Liver (tissue), 9 donors: ENCODE data around the gene LYRM1. TPM values are rescaled to one million over a fixed set of nuclear protein-coding genes. Genes with fewer than 3 reads are reported as not detected.

Source experiments
- DNase-seq: peaks from one replicate; pipeline ENCODE4 v3.0.0-alpha.2; 2017; ENCODE audit warnings: low spot score
- H3K27ac ChIP-seq, 2 donors: one replicate each; pipeline ENCODE4 v1.7.0; 2013; ENCODE audit warnings: inconsistent platforms in 2 of 2, low read length in 2 of 2, control low read depth in 1 of 2, low read depth in 1 of 2, mild to moderate bottlenecking in 1 of 2
- H3K27me3 ChIP-seq, 4 donors: one replicate each; pipeline versions ENCODE4 v1.6.1 to v1.7.0; 2013; ENCODE audit warnings: low read length in 3 of 4, inconsistent platforms in 1 of 4, mild to moderate bottlenecking in 1 of 4, moderate library complexity in 1 of 4; ENCODE audit not compliant: control insufficient read depth in 4 of 4, insufficient read depth in 4 of 4
- H3K36me3 ChIP-seq, 4 donors: one replicate each; pipeline versions ENCODE4 v1.6.1 to v1.7.0; 2013; ENCODE audit warnings: low read length in 3 of 4, mild to moderate bottlenecking in 3 of 4, low read depth in 1 of 4, moderate library complexity in 1 of 4; ENCODE audit not compliant: control insufficient read depth in 4 of 4, insufficient read depth in 3 of 4
- H3K4me1 ChIP-seq, 4 donors: one replicate each; pipeline versions ENCODE4 v1.6.1 to v1.7.0; 2013; ENCODE audit warnings: low read length in 3 of 4, mild to moderate bottlenecking in 3 of 4, moderate library complexity in 1 of 4; ENCODE audit not compliant: control insufficient read depth in 4 of 4, insufficient read depth in 4 of 4
- H3K4me3 ChIP-seq, 3 donors: one replicate each; pipeline versions ENCODE4 v1.6.1 to v1.7.0; 2013; ENCODE audit warnings: low read length in 3 of 3, control low read depth in 1 of 3, low read depth in 1 of 3, mild to moderate bottlenecking in 1 of 3
- H3K9ac ChIP-seq, 2 donors: one replicate each; pipeline ENCODE4 v1.7.0; 2013; ENCODE audit warnings: low read length in 2 of 2, mild to moderate bottlenecking in 2 of 2, moderate library complexity in 2 of 2, control low read depth in 1 of 2, low read depth in 1 of 2
- H3K9me3 ChIP-seq, 4 donors: one replicate each; pipeline versions ENCODE4 v1.6.1 to v1.7.0; 2013; ENCODE audit warnings: low read length in 3 of 4; ENCODE audit not compliant: control insufficient read depth in 4 of 4
- ATF3 ChIP-seq: IDR thresholded peaks from 2 replicates; pipeline ENCODE4 v1.6.1; 2016; ENCODE audit warnings: antibody characterized with exemption
- EGR1 ChIP-seq, 2 donors: IDR thresholded peaks; 2 replicates each; pipeline ENCODE4 v1.6.1; 2016 to 2018; ENCODE audit warnings: antibody characterized with exemption in 2 of 2, low read depth in 2 of 2
- FOXA1 ChIP-seq: IDR thresholded peaks from 2 replicates; pipeline ENCODE4 v1.6.1; 2016; ENCODE audit warnings: antibody characterized with exemption
- FOXA2 ChIP-seq: IDR thresholded peaks from 2 replicates; pipeline ENCODE4 v1.6.1; 2016; ENCODE audit warnings: antibody characterized with exemption
- GABPA ChIP-seq, 2 donors: IDR thresholded peaks in 1 of 2; conservative IDR thresholded peaks in 1 of 2; 2 replicates each; pipeline ENCODE4 v1.6.1; 2016; ENCODE audit warnings: antibody characterized with exemption in 2 of 2, mild to moderate bottlenecking in 1 of 2, moderate library complexity in 1 of 2
- HNF4A ChIP-seq, 2 donors: conservative IDR thresholded peaks; 2 replicates each; pipeline ENCODE4 v1.6.1; 2016; ENCODE audit warnings: antibody characterized with exemption in 2 of 2, mild to moderate bottlenecking in 2 of 2
- HNF4G ChIP-seq: IDR thresholded peaks from 2 replicates; pipeline ENCODE4 v1.6.1; 2016; ENCODE audit warnings: antibody characterized with exemption
- JUND ChIP-seq, 2 donors: IDR thresholded peaks; 2 replicates each; pipeline ENCODE4 v1.6.1; 2016; ENCODE audit warnings: antibody characterized with exemption in 2 of 2
- RAD21 ChIP-seq, 2 donors: IDR thresholded peaks; 2 replicates each; pipeline ENCODE4 v1.6.1; 2016; ENCODE audit warnings: antibody characterized with exemption in 2 of 2, mild to moderate bottlenecking in 2 of 2
- RXRA ChIP-seq, 2 donors: IDR thresholded peaks; 2 replicates each; pipeline ENCODE4 v1.6.1; 2017 to 2018; ENCODE audit warnings: antibody characterized with exemption in 2 of 2, mild to moderate bottlenecking in 1 of 2
- SP1 ChIP-seq: IDR thresholded peaks from 2 replicates; pipeline ENCODE4 v1.6.1; 2018; ENCODE audit warnings: antibody characterized with exemption, mild to moderate bottlenecking
- TAF1 ChIP-seq: conservative IDR thresholded peaks from 2 replicates; pipeline ENCODE4 v1.6.1; 2016; ENCODE audit warnings: antibody characterized with exemption, mild to moderate bottlenecking
- YY1 ChIP-seq: IDR thresholded peaks from 2 replicates; pipeline ENCODE4 v1.6.1; 2016; ENCODE audit warnings: antibody characterized with exemption, mild to moderate bottlenecking
- ZBTB33 ChIP-seq: IDR thresholded peaks from 2 replicates; pipeline ENCODE4 v1.6.1; 2016; ENCODE audit warnings: antibody characterized with exemption
- WGBS: extraction: QIAGEN DNeasy Blood & Tissue Kit; methylation state at CpG from one replicate; pipeline ENCODE4 v1.1.7; 2013; 5-methylcytosine and 5-hydroxymethylcytosine counted together
- polyA plus RNA-seq, 2 donors: library from polyadenylated mRNA; stranded (reverse) in 1 of 2; unstranded in 1 of 2; fragments of 200-250 nt in 1 of 2; fragments of >200 nt in 1 of 2; fragmentation: Nextera tagmentation in 1 of 2; extraction: Ambion mirVana in 1 of 2; gene quantifications; one replicate each; pipeline versions ENCODE4 v1.2.1 to v1.2.3, GENCODE V29; 2013 to 2015
- total RNA-seq, 2 donors: library from RNA; depleted of rRNA; stranded (reverse); fragments of >200 nt; gene quantifications; one replicate each; pipeline ENCODE4 v1.2.3, GENCODE V29; 2014
- TF ChIP-seq, protein P1 (sequence below): IDR thresholded peaks from 2 replicates; pipeline ENCODE4 v1.6.1; 2016; ENCODE audit warnings: antibody characterized with exemption, mild to moderate bottlenecking
- donor health status: healthy.
- donor health status: healthy.
- donor health status: healthy.
- donor health status: healthy.
- donor health status: healthy.

The LYRM1 gene
- total and polyA plus RNA-seq, 4 donors = 33.2 to 57.3 (median 50.8) TPM

DNA sequence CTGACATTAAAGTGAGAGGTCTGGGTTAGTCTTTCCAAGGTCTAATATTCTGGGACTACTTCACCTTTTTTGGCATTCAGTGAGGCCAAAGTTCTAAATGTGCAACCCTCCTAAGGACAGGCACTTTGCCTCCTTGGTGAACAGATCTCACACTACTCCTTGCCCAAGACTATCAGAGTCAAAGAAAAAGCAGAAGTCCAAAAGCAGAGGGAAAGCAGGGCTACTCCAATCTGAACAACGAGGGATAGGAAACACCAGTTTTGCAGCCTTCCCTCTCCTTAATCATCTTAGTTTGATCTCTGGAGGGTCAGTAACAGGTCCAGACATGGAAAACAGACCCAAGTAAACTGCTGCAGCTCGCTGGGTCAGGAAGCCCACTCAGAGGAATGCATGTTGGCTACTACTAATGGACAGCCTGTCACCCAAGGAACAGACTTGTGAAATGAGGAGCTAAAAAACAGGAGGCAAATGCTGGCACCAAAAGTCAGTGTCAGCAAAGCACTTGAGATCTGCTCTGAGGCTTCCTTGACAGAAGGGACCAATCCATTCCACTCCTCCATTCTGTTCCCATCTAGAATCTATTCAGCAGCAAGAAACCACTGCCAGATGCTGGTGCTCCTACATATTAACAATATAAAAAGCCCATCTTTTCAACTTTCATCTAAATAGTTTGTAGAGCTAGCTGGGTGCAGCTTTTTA is 30.3 kb upstream of the LYRM1 start:
- TF ChIP-seq TAF1 = no peak
- no peak for TF ChIP-seq SP1
- no peak for TF ChIP-seq FOXA2
- TF ChIP-seq ZBTB33 = no peak
- TF ChIP-seq FOXA1 = no peak
- no peak for TF ChIP-seq HNF4G
- no peak for TF ChIP-seq RAD21 (IDR thresholded peaks at IDR 0.05)
- TF ChIP-seq EGR1 (IDR thresholded peaks at IDR 0.05; ENCODE audit: low read depth in 2 of 2) = no peak
- no peak for TF ChIP-seq HNF4A (conservative IDR thresholded peaks at IDR 0.05)
- no peak for TF ChIP-seq GABPA (IDR thresholded peaks at IDR 0.05 in 1 of 2, conservative IDR thresholded peaks at IDR 0.05 in 1 of 2)
- no peak for TF ChIP-seq RXRA (IDR thresholded peaks at IDR 0.05)
- TF ChIP-seq ATF3 = no peak
- Histone ChIP-seq H3K9me3 (no peaks in the 10 kb centered on the region), H3K36me3 (no peaks in the 10 kb centered on the region), H3K9ac (no peak overlapping the region), H3K27me3 (no peaks in the 10 kb centered on the region), H3K27ac (no peak overlapping the region), H3K4me3 (no peak overlapping the region), H3K4me1 (peaks cover 11 to 91% (median 68%) of the 10 kb centered on the region in 4 donors)
- WGBS = 80% methylated on average over 2 of the region's 2 CpGs
- DNase-seq = no peak

DNA sequence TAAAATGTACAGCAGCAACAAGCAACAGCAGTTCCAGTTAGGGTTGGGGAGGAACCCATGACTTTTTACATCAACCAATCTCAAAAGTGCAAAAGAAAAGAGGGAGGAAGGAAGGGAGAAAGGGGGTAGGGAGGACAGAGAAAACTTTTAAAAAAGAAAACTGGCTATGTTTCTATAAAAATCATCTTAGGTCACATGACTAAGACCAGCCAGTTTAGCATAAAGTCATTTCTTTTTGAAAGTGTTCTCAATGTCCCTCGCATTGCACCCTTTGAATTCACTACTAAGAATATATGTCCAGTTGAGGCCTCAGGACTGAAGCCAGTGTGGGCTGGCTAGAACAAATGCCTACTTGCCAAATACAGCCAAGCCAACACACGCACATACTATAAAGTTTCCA is 29.3 kb upstream of the LYRM1 start:
- no peak for DNase-seq
- no peak for TF ChIP-seq ZBTB33
- TF ChIP-seq ATF3 = no peak
- no peak for TF ChIP-seq JUND (IDR thresholded peaks at IDR 0.05)
- TF ChIP-seq EGR1 (IDR thresholded peaks at IDR 0.05; ENCODE audit: low read depth in 2 of 2) = no peak
- TF ChIP-seq, protein P1, sequence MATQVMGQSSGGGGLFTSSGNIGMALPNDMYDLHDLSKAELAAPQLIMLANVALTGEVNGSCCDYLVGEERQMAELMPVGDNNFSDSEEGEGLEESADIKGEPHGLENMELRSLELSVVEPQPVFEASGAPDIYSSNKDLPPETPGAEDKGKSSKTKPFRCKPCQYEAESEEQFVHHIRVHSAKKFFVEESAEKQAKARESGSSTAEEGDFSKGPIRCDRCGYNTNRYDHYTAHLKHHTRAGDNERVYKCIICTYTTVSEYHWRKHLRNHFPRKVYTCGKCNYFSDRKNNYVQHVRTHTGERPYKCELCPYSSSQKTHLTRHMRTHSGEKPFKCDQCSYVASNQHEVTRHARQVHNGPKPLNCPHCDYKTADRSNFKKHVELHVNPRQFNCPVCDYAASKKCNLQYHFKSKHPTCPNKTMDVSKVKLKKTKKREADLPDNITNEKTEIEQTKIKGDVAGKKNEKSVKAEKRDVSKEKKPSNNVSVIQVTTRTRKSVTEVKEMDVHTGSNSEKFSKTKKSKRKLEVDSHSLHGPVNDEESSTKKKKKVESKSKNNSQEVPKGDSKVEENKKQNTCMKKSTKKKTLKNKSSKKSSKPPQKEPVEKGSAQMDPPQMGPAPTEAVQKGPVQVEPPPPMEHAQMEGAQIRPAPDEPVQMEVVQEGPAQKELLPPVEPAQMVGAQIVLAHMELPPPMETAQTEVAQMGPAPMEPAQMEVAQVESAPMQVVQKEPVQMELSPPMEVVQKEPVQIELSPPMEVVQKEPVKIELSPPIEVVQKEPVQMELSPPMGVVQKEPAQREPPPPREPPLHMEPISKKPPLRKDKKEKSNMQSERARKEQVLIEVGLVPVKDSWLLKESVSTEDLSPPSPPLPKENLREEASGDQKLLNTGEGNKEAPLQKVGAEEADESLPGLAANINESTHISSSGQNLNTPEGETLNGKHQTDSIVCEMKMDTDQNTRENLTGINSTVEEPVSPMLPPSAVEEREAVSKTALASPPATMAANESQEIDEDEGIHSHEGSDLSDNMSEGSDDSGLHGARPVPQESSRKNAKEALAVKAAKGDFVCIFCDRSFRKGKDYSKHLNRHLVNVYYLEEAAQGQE = no peak
- no peak for TF ChIP-seq YY1
- no peak for TF ChIP-seq GABPA (IDR thresholded peaks at IDR 0.05 in 1 of 2, conservative IDR thresholded peaks at IDR 0.05 in 1 of 2)
- Histone ChIP-seq H3K9me3 (no peaks in the 10 kb centered on the region), H3K4me1 (peaks cover 8 to 87% (median 68%) of the 10 kb centered on the region in 4 donors), H3K9ac (no peak overlapping the region), H3K27ac (no peak overlapping the region), H3K4me3 (no peak overlapping the region), H3K27me3 (no peaks in the 10 kb centered on the region), H3K36me3 (no peaks in the 10 kb centered on the region)
- WGBS = 32% methylated on average over 2 of the region's 2 CpGs
